Stimulated activated CD4-positive, alpha-beta T cell treated with anti-CD3 and anti-CD28 coated beads, Interleukin-15, amount 100 ng/mL, for 1 hour (primary cell): ENCODE results near the gene SPOCK1.

ENCODE experiments used
- DNase-seq, 2 donors: peaks; one replicate each; pipeline ENCODE4 v3.0.0-alpha.2; 2020; ENCODE audit warnings: low read depth in 1 of 2, low spot score in 1 of 2

Gene SPOCK1

DNA sequence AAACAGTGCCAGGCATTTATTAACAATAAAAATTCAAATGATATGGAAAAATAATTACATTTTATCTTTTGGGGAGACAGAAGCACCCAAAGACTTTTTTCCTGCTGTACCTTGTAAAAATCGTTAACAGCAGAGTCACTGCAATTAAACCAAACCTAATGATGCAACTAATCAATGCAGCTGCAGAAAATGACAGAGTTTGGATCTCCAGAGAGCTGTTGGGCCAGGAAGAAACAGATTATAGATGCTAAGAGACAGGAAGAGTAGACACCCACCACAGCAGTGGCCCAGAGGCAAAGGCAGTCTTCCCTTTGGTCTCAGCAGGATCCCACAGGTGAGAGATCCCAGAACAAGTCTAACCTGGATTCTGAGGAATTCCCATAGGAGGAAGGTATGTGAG is 53.0 kb downstream of the SPOCK1 start:
- DNase-seq, result no peak

DNA sequence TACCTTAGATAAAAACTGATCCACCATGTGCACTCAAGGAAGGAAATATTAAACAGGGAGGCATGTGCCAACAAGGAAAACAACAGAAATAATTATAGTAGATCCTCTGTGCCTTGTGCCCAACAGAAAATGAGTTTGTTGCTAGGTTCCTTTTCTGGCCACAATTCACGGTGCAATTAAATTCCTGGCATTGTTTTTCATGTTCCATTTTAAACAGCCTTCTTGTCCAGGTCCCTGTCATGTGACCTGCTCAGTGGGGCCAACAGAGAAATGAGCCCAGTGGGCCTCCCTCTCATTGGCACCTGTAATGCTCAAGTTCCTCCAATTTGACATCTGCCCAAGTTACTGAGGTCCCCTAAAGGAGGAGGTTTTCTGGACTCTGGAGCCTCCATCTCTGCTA is 56.5 kb downstream of the SPOCK1 start:
- DNase-seq, result no peak

DNA sequence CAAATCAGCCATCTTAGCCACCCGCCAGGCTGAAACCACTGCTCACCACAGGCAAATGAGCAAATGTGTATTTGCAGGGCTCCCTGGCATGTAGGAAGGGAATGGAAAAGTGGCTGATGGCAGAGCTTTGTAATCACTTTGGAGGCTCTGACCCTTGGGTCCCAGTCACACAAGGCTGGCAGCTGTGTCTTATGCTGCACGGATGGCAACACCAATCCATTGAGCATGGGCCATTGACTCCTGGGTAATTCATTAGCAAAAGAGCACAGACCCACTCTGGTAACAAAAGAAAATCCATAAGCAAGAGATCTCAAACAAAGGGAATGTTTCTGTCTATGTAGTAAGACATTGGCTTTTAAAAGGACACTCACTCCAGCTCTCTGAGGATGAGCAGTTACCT is 57.6 kb downstream of the SPOCK1 start:
- DNase-seq, result no peak

DNA sequence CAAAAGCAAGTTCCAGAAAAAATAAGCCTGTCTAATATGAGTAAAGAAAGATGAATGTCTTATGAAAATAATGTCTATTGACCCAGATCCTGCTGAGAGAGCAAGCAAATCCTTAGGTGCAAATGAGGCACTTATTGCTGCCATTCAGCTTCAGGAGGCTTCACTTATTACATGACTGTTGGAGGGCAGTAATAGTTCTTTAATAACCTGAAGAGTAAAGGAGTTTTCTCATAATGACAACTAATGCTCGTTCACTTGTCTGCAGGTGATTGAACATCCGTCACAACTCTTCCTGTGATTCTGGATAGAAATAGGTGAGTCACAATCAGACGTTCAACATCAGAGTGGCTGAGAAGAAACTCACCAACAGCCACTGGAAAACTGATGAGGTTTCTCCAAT is 58.3 kb downstream of the SPOCK1 start:
- DNase-seq, result no peak

- DNase-seq, result no peak
Observed at GRCh38 chr5:137439645-137440044, 59.5 kb downstream of the SPOCK1 start.

- no peak for DNase-seq
Observed at GRCh38 chr5:137438932-137439331, 60.2 kb downstream of the SPOCK1 start.

DNA sequence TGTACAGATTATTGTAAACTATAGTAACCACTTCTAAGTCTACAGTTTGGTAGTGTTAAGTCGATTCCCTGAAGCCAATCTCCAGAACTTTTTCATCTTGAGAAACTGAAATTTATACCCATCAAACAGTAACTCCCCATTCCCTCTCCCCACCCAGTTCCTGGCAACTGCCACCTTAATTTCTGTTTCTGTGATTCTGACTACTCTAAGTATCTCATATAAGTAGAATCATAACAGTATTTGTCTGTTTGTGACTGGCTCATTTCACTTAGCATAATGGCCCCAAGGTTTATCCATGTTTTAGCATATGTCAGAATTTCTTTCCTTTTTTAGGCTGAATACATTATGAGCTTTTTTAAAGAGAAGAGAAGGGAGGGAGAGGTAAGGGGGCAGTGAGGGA is 61.4 kb downstream of the SPOCK1 start:
- no peak for DNase-seq

GRCh38 chr5:137433539-137433938 is 65.6 kb downstream of the SPOCK1 start:
- no peak for DNase-seq

DNA sequence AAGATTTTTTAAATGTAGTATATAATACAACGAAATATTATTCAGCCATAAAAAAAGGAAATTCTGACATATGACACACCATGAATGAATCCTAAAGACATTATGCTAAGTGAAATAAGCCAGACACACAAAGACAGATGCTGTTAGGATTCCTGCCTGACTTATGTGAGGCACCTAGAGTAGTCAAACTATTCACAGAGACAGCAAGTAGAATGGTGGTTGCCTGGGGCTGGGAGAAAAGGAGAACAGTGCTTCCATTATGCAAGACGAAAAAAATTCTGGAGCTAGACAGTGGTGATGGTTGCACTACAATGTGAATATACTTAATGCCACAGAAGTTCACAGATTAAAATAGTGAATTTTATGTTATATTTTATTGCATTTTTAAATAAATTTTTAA is 66.8 kb downstream of the SPOCK1 start:
- no peak for DNase-seq

- DNase-seq, result no peak
Observed at GRCh38 chr5:137431051-137431450, 68.1 kb downstream of the SPOCK1 start.

DNA sequence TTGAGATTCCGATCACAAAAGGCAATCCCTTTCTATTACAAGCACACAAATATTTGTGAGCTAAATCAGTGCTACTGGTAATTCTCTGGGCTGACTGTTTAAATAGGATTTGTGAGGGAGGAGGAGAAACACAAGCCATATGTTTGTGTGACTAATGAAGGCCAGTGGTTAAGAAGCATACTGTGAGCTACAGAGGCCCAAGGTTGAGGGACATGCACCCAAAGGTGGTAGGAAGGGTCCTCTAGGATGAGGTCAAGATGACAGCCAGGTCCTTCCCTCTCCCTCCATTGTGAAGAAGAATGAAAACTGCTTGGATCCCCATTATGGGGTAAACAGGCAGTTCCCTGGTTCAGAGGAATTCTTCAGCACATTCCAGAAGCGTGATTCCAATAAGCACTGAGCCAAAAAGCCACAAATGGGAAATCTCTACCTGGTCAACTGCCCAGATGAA is 83.9 kb downstream of the SPOCK1 start:
- DNase-seq, result no peak

DNA sequence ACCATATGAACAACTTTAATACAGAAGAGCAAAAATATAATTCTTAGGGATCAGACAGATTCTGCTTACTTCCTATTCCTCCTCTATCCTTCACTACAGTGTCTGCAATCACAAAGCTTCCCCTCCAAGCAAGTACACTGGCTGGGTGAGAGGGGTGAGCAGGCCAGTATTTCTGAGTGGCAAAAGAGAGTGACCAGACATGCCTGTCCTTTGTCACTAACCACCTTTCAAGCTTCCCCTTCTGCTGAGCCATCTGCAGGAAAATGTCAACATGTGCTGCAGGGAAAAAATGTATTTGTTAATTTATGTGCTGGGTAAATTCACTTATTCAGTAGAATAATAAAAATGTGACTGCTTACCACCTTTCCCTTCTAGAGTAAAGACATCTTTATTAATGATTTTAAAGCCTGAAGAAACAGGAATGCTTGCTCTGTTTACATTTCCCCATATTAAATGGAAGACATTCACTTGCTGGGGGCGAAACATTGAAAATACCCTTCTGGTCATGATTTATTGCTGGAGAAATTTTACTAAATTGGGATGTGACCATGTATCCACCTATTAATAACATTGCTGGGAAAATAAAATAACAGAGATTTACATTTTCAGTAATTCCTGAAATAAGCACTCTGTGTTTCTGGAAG is 84.9 kb downstream of the SPOCK1 start:
- DNase-seq, result no peak

DNA sequence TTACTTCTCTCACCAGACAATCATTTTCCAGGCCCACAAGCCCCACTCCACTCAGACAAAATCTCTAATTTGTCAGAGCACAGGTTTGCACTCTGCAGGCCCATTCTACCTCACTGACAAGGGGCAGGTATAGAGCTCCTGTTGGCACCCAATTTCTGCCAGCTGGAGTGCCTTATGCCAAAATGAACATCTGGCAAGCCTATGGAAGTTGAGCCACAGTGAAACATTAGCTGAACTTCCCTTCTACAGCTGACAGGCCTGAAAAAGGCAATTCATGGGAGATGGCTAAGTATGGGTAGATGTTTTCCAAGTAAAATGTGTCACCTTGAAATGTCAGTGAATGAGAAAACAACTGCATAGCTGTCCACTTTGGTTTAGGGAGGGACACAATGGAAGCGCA is 87.0 kb downstream of the SPOCK1 start:
- no peak for DNase-seq

DNA sequence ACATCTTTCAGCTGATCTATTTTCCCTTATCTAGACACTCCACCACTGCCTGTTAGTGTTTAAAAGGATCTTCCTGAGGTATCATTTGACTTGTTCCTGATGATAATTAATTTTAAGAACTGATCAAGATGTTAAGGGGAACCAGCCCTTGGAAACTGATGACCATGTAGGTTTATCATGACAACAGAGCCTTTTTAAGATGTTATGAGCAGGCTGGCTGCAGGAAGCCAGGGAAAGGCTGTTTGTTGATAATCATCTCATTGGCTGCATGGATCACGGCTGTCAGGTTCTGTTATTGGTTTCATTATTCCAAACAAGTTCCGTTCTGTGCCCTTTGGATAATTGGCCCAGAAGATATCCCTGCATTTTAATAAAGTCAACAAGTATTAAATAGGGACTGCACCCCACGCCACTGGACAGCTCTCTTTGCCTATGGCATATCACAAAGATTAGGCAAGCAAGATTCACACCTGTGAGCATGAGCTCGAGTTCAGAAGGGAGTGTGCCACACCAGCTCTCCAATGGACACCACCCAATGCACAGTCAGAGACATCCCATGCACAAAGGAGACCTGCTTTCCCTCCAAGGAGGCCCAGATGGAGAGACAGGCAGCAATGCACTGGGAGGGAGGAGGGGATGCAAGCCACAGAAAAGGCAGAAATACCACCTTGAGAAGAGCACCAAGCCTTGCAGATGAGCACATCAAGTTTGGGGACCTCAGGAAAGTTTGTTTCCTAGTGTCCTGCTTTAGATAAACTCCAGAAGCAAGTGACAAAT is 88.7 kb downstream of the SPOCK1 start:
- no peak for DNase-seq

- no peak for DNase-seq
Observed at GRCh38 chr5:137409736-137410135, 89.4 kb downstream of the SPOCK1 start.

GRCh38 chr5:137407090-137407489 is 92.0 kb downstream of the SPOCK1 start:
- DNase-seq, result no peak

DNA sequence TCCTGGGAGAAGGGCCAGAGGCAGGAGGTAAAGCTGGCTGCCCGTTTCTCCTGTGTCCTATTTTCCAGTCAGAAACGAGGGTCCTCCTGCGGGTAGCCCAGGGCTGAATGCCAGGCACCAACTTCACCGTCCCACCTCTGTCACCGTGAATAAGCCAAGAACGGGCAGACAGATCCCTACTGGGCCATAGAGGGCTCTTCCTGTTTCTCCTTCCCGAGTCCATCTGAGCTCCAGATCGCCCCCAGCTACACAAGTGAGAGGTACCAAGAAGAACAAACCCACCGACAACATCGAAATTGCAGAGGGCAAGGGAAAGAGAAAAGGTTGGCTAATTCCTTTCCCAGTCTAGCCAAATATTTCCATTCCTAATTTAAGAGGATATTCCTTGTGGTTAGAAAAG is 93.7 kb downstream of the SPOCK1 start:
- DNase-seq, result no peak

GRCh38 chr5:137403869-137404268 is 95.3 kb downstream of the SPOCK1 start:
- DNase-seq, result no peak

DNA sequence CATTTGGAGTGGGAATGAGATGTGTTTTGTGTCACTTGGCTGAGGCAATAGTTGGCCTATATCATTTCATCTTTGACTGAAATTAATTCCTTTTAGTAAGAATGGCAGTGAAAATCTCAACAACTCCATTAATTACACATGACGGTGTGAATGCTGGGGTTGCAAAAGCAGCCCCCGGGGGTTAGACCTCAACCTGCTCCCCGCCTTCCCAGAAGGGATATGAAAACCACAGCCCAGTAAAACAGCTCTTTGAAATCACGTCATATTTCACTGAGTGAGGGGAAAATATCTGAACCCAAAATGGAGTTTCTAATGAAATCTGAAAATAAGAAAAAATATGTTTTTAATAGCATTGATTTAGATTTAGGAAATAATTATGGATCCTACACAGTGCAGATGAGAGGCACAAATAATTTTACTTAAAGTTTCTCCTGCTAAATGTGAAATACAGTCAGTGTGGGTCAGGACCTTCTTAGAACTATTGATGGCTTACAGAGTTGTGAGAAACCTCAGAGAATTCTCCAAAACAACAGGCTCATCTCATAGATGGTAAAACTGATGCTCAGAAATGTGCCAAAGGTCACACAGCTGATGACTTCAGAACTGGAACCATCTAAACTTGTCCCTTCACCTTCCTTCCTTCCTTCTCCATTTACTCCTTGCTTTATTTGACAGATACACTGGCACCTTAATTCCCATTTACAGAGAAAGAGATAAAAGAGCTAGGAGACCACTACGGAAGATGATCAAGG is 96.5 kb downstream of the SPOCK1 start:
- no peak for DNase-seq

DNA sequence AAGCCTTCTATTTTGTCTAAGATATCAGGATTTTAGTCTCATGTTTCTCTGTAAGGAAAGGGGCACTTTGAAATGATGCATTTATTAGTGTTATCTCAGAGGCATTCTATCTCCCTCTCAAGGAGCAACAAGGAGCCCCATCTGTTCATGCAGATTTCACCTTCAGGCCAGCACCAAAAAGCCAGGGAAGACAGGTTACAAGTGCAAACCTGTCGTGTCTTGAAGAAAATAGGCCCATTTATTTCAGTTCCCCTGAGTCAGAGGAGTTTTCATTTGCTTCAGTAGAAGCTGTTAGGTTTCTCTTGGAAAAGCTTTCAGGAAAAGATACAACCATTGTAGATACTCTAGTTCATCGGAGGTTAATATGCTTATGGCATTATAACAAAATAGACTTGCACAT is 97.2 kb downstream of the SPOCK1 start:
- no peak for DNase-seq

- no peak for DNase-seq
Observed at GRCh38 chr5:137400571-137400970, 98.6 kb downstream of the SPOCK1 start.

DNA sequence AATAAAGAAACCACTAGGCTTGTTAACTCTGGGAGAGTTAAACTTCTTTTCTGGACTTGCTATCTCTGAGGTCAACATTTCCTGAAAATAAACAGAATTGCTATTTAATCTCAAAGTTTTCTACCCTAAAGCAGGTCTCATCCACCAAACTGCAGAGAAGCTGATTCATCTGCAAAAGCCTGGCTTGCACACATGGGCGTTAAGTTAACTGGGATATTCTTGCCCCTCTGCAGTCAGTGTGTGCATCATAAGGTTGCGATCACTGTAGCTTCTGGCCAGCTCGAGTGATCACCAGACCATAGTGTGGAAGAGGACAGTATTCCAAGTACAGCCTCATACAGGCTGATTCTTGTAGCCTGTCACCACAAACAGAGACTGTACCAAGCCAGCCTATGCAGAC is 99.2 kb downstream of the SPOCK1 start:
- no peak for DNase-seq
